ENCODE results near the gene CCNG1. TPM values are rescaled to one million over a fixed set of nuclear protein-coding genes. Genes with fewer than 3 reads are reported as not detected.

CCNG1 gene
- total RNA-seq, 1 donor from 2014 or later = 214 TPM

- FAIRE-seq (no peak), DNase-seq (ENCODE audit: low read depth) (peak; percentile 97)
- Mint-ChIP-seq H3K4me1 (ENCODE audit: low read depth, unreplicated experiment) (no peaks in the 10 kb centered on the region), H3K4me3 (ENCODE audit: unreplicated experiment) (peak within 1 kb of the TSS; percentile 94), H3K27me3 (ENCODE audit: low read depth, unreplicated experiment) (no peaks in the 10 kb centered on the region), H3K9me3 (ENCODE audit: unreplicated experiment) (no peaks in the 10 kb centered on the region), H3K36me3 (ENCODE audit: low read depth, unreplicated experiment) (no peaks in the 10 kb centered on the region), H3K27ac (ENCODE audit: unreplicated experiment) (peak within 1 kb of the TSS; percentile 97)
- no peaks in the 10 kb centered on the region for H3K27me3 ChIP-seq (ENCODE audit: insufficient read depth, low read length)
- H3K4me1 ChIP-seq (ENCODE audit: insufficient read depth, low read length) = peaks cover 6% of the 10 kb centered on the region
- H2AFZ ChIP-seq (ENCODE audit: low read depth, low read length) = peak within 1 kb of the TSS; percentile 100
- H3K79me2 ChIP-seq (ENCODE audit: insufficient read depth, low read length) = peaks cover 44% of the 10 kb centered on the region
- H3K36me3 ChIP-seq (ENCODE audit: insufficient read depth, low read length) = no peaks in the 10 kb centered on the region
- TF ChIP-seq CTCF (IDR thresholded peaks at IDR 0.05; ENCODE audit: insufficient read depth, low read depth, low read length) (no peak), EZH2 (IDR thresholded peaks at IDR 0.05; ENCODE audit: insufficient read depth, low read length) (no peak)
- H3K4me3 ChIP-seq (ENCODE audit: insufficient read depth, low read depth, low read length) = peak within 1 kb of the TSS; percentile 94
- peak within 1 kb of the TSS; percentile 89 for H3K4me2 ChIP-seq (ENCODE audit: low read length)
- H3K9me3 ChIP-seq (ENCODE audit: insufficient read depth, low read depth, low read length) = no peaks in the 10 kb centered on the region
- H3K27ac ChIP-seq (ENCODE audit: low read depth, low read length) = peak within 1 kb of the TSS; percentile 100
- H4K20me1 ChIP-seq (ENCODE audit: insufficient read depth, low read length) = no peaks in the 10 kb centered on the region
- H3K9ac ChIP-seq (ENCODE audit: low read length) = peak within 1 kb of the TSS; percentile 95
Observed at GRCh38 chr5:163459819-163460561, 22.6 kb downstream of the CCNG1 start, which contains the start of gene NUDCD2. NUDCD2 (minus strand) TSS chr5:163460102; CDS start chr5:163460050, 52 bp downstream.

DNA sequence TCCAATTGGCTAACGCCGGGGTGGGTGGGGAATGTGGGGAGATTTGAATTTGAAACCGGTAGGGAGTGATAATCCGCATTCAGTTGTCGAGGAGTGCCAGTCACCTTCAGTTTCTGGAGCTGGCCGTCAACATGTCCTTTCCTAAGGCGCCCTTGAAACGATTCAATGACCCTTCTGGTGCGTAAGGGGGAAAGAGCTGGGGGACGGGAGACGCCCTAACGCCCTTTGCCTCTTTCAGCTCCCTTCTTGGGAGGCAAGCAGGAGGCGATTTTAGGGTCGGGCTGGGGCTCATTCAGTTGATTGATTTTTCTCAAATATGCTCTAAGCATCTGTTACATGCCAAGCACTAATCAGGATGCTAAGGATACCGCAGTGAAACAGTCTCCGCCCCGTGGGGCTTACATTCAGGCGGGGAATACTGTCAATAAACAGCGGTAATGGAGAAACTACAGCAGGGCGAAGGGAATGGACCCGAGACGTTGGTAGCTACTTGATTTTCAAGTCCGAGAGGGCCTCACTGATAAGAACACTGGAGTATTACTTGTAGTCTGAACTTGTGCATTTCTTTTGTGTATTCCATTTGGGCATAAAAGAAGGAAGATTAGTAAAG, 23.3 kb downstream of the CCNG1 start, which contains the start of gene HMMR:
HMMR (plus strand) TSS at position 71 of the 610 bp plus-strand sequence; CDS start at position 132, 61 bp downstream.
- peak within 1 kb of the TSS; percentile 94 for H3K4me3 ChIP-seq (ENCODE audit: insufficient read depth, low read depth, low read length)
- peak within 1 kb of the TSS; percentile 100 for H3K27ac ChIP-seq (ENCODE audit: low read depth, low read length)
- peak within 1 kb of the TSS; percentile 94 for H3K4me3 Mint-ChIP-seq (ENCODE audit: unreplicated experiment)
- FAIRE-seq = no peak
- peaks cover 6% of the 10 kb centered on the region for H3K4me1 ChIP-seq (ENCODE audit: insufficient read depth, low read length)
- no peaks in the 10 kb centered on the region for H3K27me3 ChIP-seq (ENCODE audit: insufficient read depth, low read length)
- peak within 1 kb of the TSS; percentile 100 for H2AFZ ChIP-seq (ENCODE audit: low read depth, low read length)
- TF ChIP-seq EZH2 (IDR thresholded peaks at IDR 0.05; ENCODE audit: insufficient read depth, low read length) (no peak), CTCF (IDR thresholded peaks at IDR 0.05; ENCODE audit: insufficient read depth, low read depth, low read length) (no peak)
- peak within 1 kb of the TSS; percentile 95 for H3K9ac ChIP-seq (ENCODE audit: low read length)
- peak within 1 kb of the TSS; percentile 89 for H3K4me2 ChIP-seq (ENCODE audit: low read length)
- H3K4me1 Mint-ChIP-seq (ENCODE audit: low read depth, unreplicated experiment) = no peaks in the 10 kb centered on the region
- peaks cover 44% of the 10 kb centered on the region for H3K79me2 ChIP-seq (ENCODE audit: insufficient read depth, low read length)
- H3K27me3 Mint-ChIP-seq (ENCODE audit: low read depth, unreplicated experiment) = no peaks in the 10 kb centered on the region
- H3K36me3 Mint-ChIP-seq (ENCODE audit: low read depth, unreplicated experiment) = no peaks in the 10 kb centered on the region
- peak within 1 kb of the TSS; percentile 97 for H3K27ac Mint-ChIP-seq (ENCODE audit: unreplicated experiment)
- H3K36me3 ChIP-seq (ENCODE audit: insufficient read depth, low read length) = no peaks in the 10 kb centered on the region
- H3K9me3 ChIP-seq (ENCODE audit: insufficient read depth, low read depth, low read length) = no peaks in the 10 kb centered on the region
- H4K20me1 ChIP-seq (ENCODE audit: insufficient read depth, low read length) = no peaks in the 10 kb centered on the region
- no peaks in the 10 kb centered on the region for H3K9me3 Mint-ChIP-seq (ENCODE audit: unreplicated experiment)
- DNase-seq (ENCODE audit: low read depth) = peak; percentile 21

Measured in astrocyte (in vitro differentiated cells and primary cell).